OCI-LY7 (cell line): ENCODE measurements around the gene TAF10. TPM values are rescaled to one million over a fixed set of nuclear protein-coding genes. Genes with fewer than 3 reads are reported as not detected.
A peak's percentile ranks its signal among the peaks of the same experiment; 100 is the strongest.

Experiments
- BruUV-seq: library from RNA; stranded (reverse); fragments of 400-500 nt; replicated peaks from 2 replicates; lab custom pipeline; 2021; lab: Mats Ljungman, UMichigan
- CTCF ChIA-PET: fragments of 300-600 bp; sonication (Branson Sonifier 250); formaldehyde crosslinking; loops from one replicate; lab custom pipeline; 2022; ENCODE audit warnings: antibody characterized with exemption; ENCODE audit not compliant: unreplicated experiment; lab: Charles Lee
- POLR2A ChIA-PET: fragments of 300-600 bp; sonication (Branson Sonifier 250); formaldehyde crosslinking; loops from one replicate; lab custom pipeline; 2022; ENCODE audit warnings: antibody characterized with exemption; lab: Charles Lee
- DNase-seq: peaks from one replicate; pipeline ENCODE4 v3.0.0-alpha.2; 2015; ENCODE audit warnings: low spot score
- H2AFZ ChIP-seq: fragments of 200-600 bp; sonication (generic), shearing (Covaris generic); 2 replicates; pipeline ENCODE4 v1.6.1; 2014; ENCODE audit warnings: mild to moderate bottlenecking, antibody characterized with exemption, low read length, moderate library complexity
- H3K27ac ChIP-seq: fragments of 200-600 bp; sonication (generic); 2 replicates; pipeline ENCODE4 v1.5.1; 2014; ENCODE audit warnings: mixed run types, low read depth, mild to moderate bottlenecking, moderate library complexity, low read length, inconsistent platforms; ENCODE audit not compliant: poor library complexity, severe bottlenecking
- H3K36me3 ChIP-seq: fragments of 200-600 bp; sonication (generic); 2 replicates; pipeline ENCODE4 v1.6.1; 2014; ENCODE audit warnings: mild to moderate bottlenecking, antibody characterized with exemption, low read length, moderate library complexity, mixed read lengths; ENCODE audit not compliant: insufficient read depth
- H3K4me1 ChIP-seq: fragments of 200-600 bp; sonication (generic); 2 replicates; pipeline ENCODE4 v1.5.1; 2014; ENCODE audit warnings: mild to moderate bottlenecking, low read length; ENCODE audit not compliant: insufficient read depth, poor library complexity, severe bottlenecking
- H3K4me2 ChIP-seq: fragments of 200-600 bp; sonication (generic); 2 replicates; pipeline ENCODE4 v1.6.1; 2014; ENCODE audit warnings: mild to moderate bottlenecking, low read length
- H3K4me3 ChIP-seq: fragments of 200-600 bp; sonication (generic); 2 replicates; pipeline ENCODE4 v1.5.1; 2014; ENCODE audit warnings: mild to moderate bottlenecking, low read depth, low read length; ENCODE audit not compliant: poor library complexity, severe bottlenecking
- H3K79me2 ChIP-seq: fragments of 200-600 bp; sonication (generic); 2 replicates; pipeline ENCODE4 v1.6.1; 2016; ENCODE audit warnings: low read depth, mild to moderate bottlenecking, low read length, moderate library complexity, mixed read lengths; ENCODE audit not compliant: insufficient read depth
- H3K9me2 ChIP-seq: fragments of 200-600 bp; sonication (generic); 2 replicates; pipeline ENCODE4 v1.6.1; 2016; ENCODE audit warnings: mild to moderate bottlenecking, low read length, mixed read lengths; ENCODE audit not compliant: insufficient read depth
- H3K9me3 ChIP-seq: fragments of 200-600 bp; sonication (generic); 2 replicates; pipeline ENCODE4 v1.6.1; 2014; ENCODE audit warnings: mild to moderate bottlenecking, mixed run types, low read length, mixed read lengths
- H4K20me1 ChIP-seq: fragments of 200-600 bp; sonication (generic); 2 replicates; pipeline ENCODE4 v1.6.1; 2014; ENCODE audit warnings: mild to moderate bottlenecking, antibody characterized with exemption, low read length, moderate library complexity, mixed read lengths; ENCODE audit not compliant: insufficient read depth
- EZH2phosphoT487 ChIP-seq: fragments of 200-600 bp; sonication (generic); IDR thresholded peaks from 2 replicates; pipeline ENCODE4 v1.6.1; 2018; ENCODE audit warnings: low read depth, borderline replicate concordance, mild to moderate bottlenecking, mixed run types, antibody characterized with exemption, low read length, moderate library complexity, mixed read lengths
- intact Hi-C: fragments of 100-400 bp; cut with micrococcal nuclease; formaldehyde crosslinking; loops from one replicate; pipeline ENCODE4 v1.10.0; 2022; ENCODE audit not compliant: unreplicated experiment
- total RNA-seq, 2 experiments: library from RNA; depleted of rRNA in 1 of 2; stranded (reverse); fragments of >200 nt in 1 of 2; shearing (Covaris generic) in 1 of 2; gene quantifications; 2 replicates each; pipeline ENCODE4 v1.2.3, GENCODE V29; 2014 to 2022
- TF ChIP-seq, protein P1 (sequence below): fragments of 200-600 bp; sonication (generic); conservative IDR thresholded peaks from 2 replicates; pipeline ENCODE4 v1.5.1; 2014; ENCODE audit warnings: mild to moderate bottlenecking, antibody characterized with exemption, low read length, moderate library complexity, mixed read lengths

Gene TAF10
- total RNA-seq, 2 experiments from 2014 or later, result 117 to 146 TPM

DNA sequence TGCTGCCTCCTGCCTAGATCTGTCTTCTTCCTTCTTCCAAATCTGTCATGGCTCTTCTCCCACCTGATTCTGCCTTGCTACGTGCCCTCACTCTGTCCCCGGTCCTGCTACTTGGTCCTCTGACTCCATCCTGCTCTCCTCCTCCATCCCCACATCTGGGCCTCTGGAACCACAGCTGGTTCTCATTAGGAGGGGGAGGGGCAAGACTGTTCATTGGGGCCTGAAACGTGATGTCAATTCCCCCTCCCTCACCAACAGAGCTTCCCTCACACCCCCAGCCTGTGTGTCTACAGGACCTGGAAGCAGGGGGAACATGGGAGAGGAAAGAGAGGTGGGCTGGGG, 34.5 kb upstream of the TAF10 start:
- Histone ChIP-seq H3K4me3 (peak overlapping the region; percentile 48), H3K9me3 (no peaks in the 10 kb centered on the region), H3K4me2 (peak overlapping the region; percentile 85), H3K9me2 (no peaks in the 10 kb centered on the region), H3K4me1 (peaks cover 25% of the 10 kb centered on the region), H2AFZ (peak overlapping the region; percentile 88), H3K27ac (peak overlapping the region; percentile 59), H4K20me1 (no peaks in the 10 kb centered on the region), H3K36me3 (no peaks in the 10 kb centered on the region), H3K79me2 (no peaks in the 10 kb centered on the region)
- TF ChIP-seq EZH2phosphoT487, result no peak
- TF ChIP-seq, protein P1, sequence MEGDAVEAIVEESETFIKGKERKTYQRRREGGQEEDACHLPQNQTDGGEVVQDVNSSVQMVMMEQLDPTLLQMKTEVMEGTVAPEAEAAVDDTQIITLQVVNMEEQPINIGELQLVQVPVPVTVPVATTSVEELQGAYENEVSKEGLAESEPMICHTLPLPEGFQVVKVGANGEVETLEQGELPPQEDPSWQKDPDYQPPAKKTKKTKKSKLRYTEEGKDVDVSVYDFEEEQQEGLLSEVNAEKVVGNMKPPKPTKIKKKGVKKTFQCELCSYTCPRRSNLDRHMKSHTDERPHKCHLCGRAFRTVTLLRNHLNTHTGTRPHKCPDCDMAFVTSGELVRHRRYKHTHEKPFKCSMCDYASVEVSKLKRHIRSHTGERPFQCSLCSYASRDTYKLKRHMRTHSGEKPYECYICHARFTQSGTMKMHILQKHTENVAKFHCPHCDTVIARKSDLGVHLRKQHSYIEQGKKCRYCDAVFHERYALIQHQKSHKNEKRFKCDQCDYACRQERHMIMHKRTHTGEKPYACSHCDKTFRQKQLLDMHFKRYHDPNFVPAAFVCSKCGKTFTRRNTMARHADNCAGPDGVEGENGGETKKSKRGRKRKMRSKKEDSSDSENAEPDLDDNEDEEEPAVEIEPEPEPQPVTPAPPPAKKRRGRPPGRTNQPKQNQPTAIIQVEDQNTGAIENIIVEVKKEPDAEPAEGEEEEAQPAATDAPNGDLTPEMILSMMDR, result no peak
- intact Hi-C loops, result loop anchor here (2.0 kb wide), 1 partner anchor 34 kb away; the partner anchor contains the start of gene TAF10
- ChIA-PET CTCF (interaction anchor here (0.6 to 1.4 kb wide), 6 partner anchors 12 to 42 kb away, joined by 3 to 4 read pairs (median 3); partner anchors contain the start of gene TPP1), POLR2A (interaction anchor here (0.6 to 3.3 kb wide), 7 partner anchors 8 to 42 kb away, joined by 3 to 13 read pairs (median 3); partner anchors contain the start of genes MRPL17, TAF10 and TPP1)
- no peak for DNase-seq
- no TSS peak for BruUV-seq

DNA sequence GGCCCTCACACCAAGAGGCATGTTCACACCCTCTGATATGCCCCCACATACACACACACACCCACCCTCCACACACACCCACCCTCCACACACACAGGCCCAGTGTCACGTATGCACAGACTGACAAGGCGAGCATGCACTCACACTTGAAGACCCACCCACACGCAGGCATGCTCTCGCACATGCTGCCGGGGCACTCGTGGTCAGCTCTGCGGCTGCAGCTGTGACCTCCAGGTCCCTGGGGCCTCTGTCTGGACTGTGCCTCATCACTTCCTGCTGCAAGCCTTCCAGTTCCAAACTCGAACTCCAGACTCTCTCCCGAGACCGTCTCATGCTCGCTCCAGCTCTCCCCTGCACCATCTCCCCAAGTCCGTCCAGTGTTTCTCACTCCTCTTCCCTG, 34.1 kb upstream of the TAF10 start:
- H3K4me3 ChIP-seq, result peak overlapping the region; percentile 48
- CTCF ChIA-PET, result interaction anchor here (0.6 to 1.4 kb wide), 4 partner anchors 12 to 41 kb away, joined by 3 to 4 read pairs (median 3); no protein-coding TSS in a partner anchor
- TF ChIP-seq, protein P1, result no peak
- TF ChIP-seq EZH2phosphoT487, result no peak
- intact Hi-C loops, result loop anchor here (2.0 kb wide), 1 partner anchor 33 kb away; the partner anchor contains the start of gene TAF10
- H3K9me3 ChIP-seq, result no peaks in the 10 kb centered on the region
- H4K20me1 ChIP-seq, result no peaks in the 10 kb centered on the region
- H3K4me1 ChIP-seq, result peaks cover 25% of the 10 kb centered on the region
- POLR2A ChIA-PET, result interaction anchor here (0.6 to 1.2 kb wide), 4 partner anchors 7 to 40 kb away, joined by 3 to 5 read pairs (median 3); partner anchors contain the start of gene MRPL17
- no TSS peak for BruUV-seq
- H3K27ac ChIP-seq, result peak overlapping the region; percentile 59
- peak overlapping the region; percentile 88 for H2AFZ ChIP-seq
- no peaks in the 10 kb centered on the region for H3K9me2 ChIP-seq
- no peaks in the 10 kb centered on the region for H3K36me3 ChIP-seq
- peak overlapping the region; percentile 85 for H3K4me2 ChIP-seq
- DNase-seq, result peak; percentile 18
- H3K79me2 ChIP-seq, result no peaks in the 10 kb centered on the region

- H3K4me1 ChIP-seq, result peaks cover 25% of the 10 kb centered on the region
Observed at GRCh38 chr11:6642957-6643356, 30.9 kb upstream of the TAF10 start.

More at GRCh38 chr11:6642957-6643356, 30.9 kb upstream of the TAF10 start:
- H3K4me2 ChIP-seq, result no peak overlapping the region
- no peaks in the 10 kb centered on the region for H3K9me2 ChIP-seq
- no peak overlapping the region for H3K4me3 ChIP-seq
- no peak for DNase-seq
- ChIA-PET CTCF (no interaction called here), POLR2A (no interaction called here)
- no TSS peak for BruUV-seq
- H3K9me3 ChIP-seq, result no peaks in the 10 kb centered on the region
- H4K20me1 ChIP-seq, result no peaks in the 10 kb centered on the region
- H3K79me2 ChIP-seq, result no peaks in the 10 kb centered on the region
- TF ChIP-seq, protein P1, result no peak
- no peak for TF ChIP-seq EZH2phosphoT487
- no peak overlapping the region for H3K27ac ChIP-seq
- H3K36me3 ChIP-seq, result no peaks in the 10 kb centered on the region
- intact Hi-C loops, result no loop called here
- no peak overlapping the region for H2AFZ ChIP-seq
